HepG2 (cell line): ENCODE measurements around the gene PAMR1. TPM values are rescaled to one million over a fixed set of nuclear protein-coding genes. Genes with fewer than 3 reads are reported as not detected.

Experiments
- ATAC-seq: fragments of 200-7000 bp; cut with Tn5 transposase; 3 replicates; pipeline ENCODE4 v1.9.1; 2020; ENCODE audit warnings: mild to moderate bottlenecking, moderate library complexity
- BruUV-seq: library from RNA; stranded (reverse); fragments of 400-500 nt; replicated peaks from 2 replicates; lab custom pipeline; 2021; lab: Mats Ljungman, UMichigan
- CTCF ChIA-PET: fragments of 300-600 bp; formaldehyde crosslinking; extraction: SDS; loops from one replicate; lab custom pipeline; 2021; ENCODE audit warnings: low total read pairs, inconsistent platforms, low intra/inter-chr PET ratio; lab: Yijun Ruan, JAX
- POLR2A ChIA-PET: fragments of 350-600 bp; sonication (Branson Sonifier 250); formaldehyde crosslinking; loops from one replicate; lab custom pipeline; 2020; ENCODE audit warnings: antibody characterized with exemption, inconsistent platforms; lab: Yijun Ruan, JAX
- DNase-seq: peaks from one replicate; pipeline ENCODE4 v3.0.0-alpha.2; 2015; ENCODE audit warnings: low spot score
- FAIRE-seq: peaks from 3 replicates; lab custom pipeline; 2011; peaks lifted over from hg19 to GRCh38; lab: Jason Lieb, UNC
- H2AFZ ChIP-seq: one replicate; pipeline ENCODE4 v1.6.1; 2011; ENCODE audit warnings: low read length, inconsistent platforms
- H3K27ac ChIP-seq: fragments of 300-600 bp; 3 replicates; pipeline ENCODE4 v1.8.0; 2011; ENCODE audit warnings: mixed run types, mild to moderate bottlenecking, mixed read lengths, low read length, inconsistent platforms; ENCODE audit not compliant: insufficient read depth; ENCODE audit errors: extremely low read length
- H3K27me3 ChIP-seq, 2 experiments: fragments of 200-600 bp in 1 of 2; 2 replicates in 1 of 2; 3 replicates in 1 of 2; pipeline versions ENCODE4 v1.6.0 to v1.8.0; 2011; ENCODE audit warnings: low read length in 2 of 2, mild to moderate bottlenecking in 2 of 2, moderate library complexity in 2 of 2, inconsistent platforms in 1 of 2; ENCODE audit not compliant: insufficient read depth in 2 of 2, control insufficient read depth in 1 of 2
- H3K36me3 ChIP-seq, 2 experiments: fragments of 200-600 bp in 1 of 2; replicated peaks in 1 of 2; 2 replicates in 1 of 2; 3 replicates in 1 of 2; pipeline versions ENCODE4 v1.5.1 to v1.8.0; 2011; ENCODE audit warnings: low read length in 2 of 2, inconsistent platforms in 1 of 2; ENCODE audit not compliant: insufficient read depth in 2 of 2, control insufficient read depth in 1 of 2
- H3K4me1 ChIP-seq: 2 replicates; pipeline ENCODE4 v1.5.1; 2012; ENCODE audit warnings: low read length, inconsistent platforms; ENCODE audit not compliant: insufficient read depth
- H3K4me2 ChIP-seq: 2 replicates; pipeline ENCODE4 v1.6.0; 2011; ENCODE audit warnings: low read depth, low read length, inconsistent platforms
- H3K4me3 ChIP-seq, 3 experiments: fragments of 200-600 bp in 1 of 3; sonication (generic), shearing (Covaris generic) in 1 of 3; replicated peaks in 1 of 3; 2 replicates each; pipeline ENCODE4 v1.5.1; 2011 to 2016; ENCODE audit warnings: low read length in 3 of 3, inconsistent platforms in 2 of 3, low read depth in 2 of 3, mild to moderate bottlenecking in 2 of 3, control low read depth in 1 of 3, mixed read lengths in 1 of 3; ENCODE audit not compliant: insufficient read depth in 1 of 3
- H3K79me2 ChIP-seq: one replicate; pipeline ENCODE4 v1.6.1; 2011; ENCODE audit warnings: low read length, inconsistent platforms; ENCODE audit not compliant: insufficient read depth
- H3K9ac ChIP-seq: 2 replicates; pipeline ENCODE4 v1.6.0; 2011; ENCODE audit warnings: mild to moderate bottlenecking, low read depth, low read length, inconsistent platforms; ENCODE audit not compliant: insufficient read depth
- H3K9me3 ChIP-seq: 2 replicates; pipeline ENCODE4 v1.5.1; 2012; ENCODE audit warnings: mild to moderate bottlenecking, low read length
- H4K20me1 ChIP-seq: 2 replicates; pipeline ENCODE4 v1.6.0; 2011; ENCODE audit warnings: inconsistent platforms, mild to moderate bottlenecking, low read length, moderate library complexity; ENCODE audit not compliant: insufficient read depth
- HNRNPUL1 ChIP-seq: fragments of 200-400 bp; formaldehyde crosslinking; IDR thresholded peaks from 2 replicates; pipeline ENCODE4 v1.6.1; 2017; ENCODE audit warnings: low read depth, mild to moderate bottlenecking, low read length, moderate library complexity
- MYPOP ChIP-seq: sonication (generic); formaldehyde crosslinking; IDR thresholded peaks from 2 replicates; pipeline ENCODE4 v1.8.1; 2023; ENCODE audit warnings: mild to moderate bottlenecking, moderate library complexity, missing genetic modification reagents
- PTBP1 ChIP-seq: fragments of 200-400 bp; formaldehyde crosslinking; IDR thresholded peaks from 2 replicates; pipeline ENCODE4 v1.6.1; 2018; ENCODE audit warnings: low read length, low read depth; ENCODE audit not compliant: poor library complexity, severe bottlenecking
- ZNF577 ChIP-seq: sonication (generic); formaldehyde crosslinking; IDR thresholded peaks from 2 replicates; pipeline ENCODE4 v1.4.0; 2020; ENCODE audit warnings: mild to moderate bottlenecking, low read depth, missing genetic modification reagents, borderline replicate concordance
- ZNF800 ChIP-seq: sonication (generic); formaldehyde crosslinking; IDR thresholded peaks from 2 replicates; pipeline ENCODE4 v1.4.0; 2020; ENCODE audit warnings: missing genetic modification reagents
- ZSCAN25 ChIP-seq: sonication (generic); formaldehyde crosslinking; IDR thresholded peaks from 2 replicates; pipeline ENCODE4 v1.8.0; 2022; ENCODE audit warnings: mild to moderate bottlenecking, missing genetic modification reagents
- WGBS: methylation state at CpG from one replicate; pipeline ENCODE4 v1.1.6; 2017; ENCODE audit warnings: low lambda C conversion rate; 5-methylcytosine and 5-hydroxymethylcytosine counted together
- in situ Hi-C: cut with HindIII; loops from 2 replicates; pipeline ENCODE4 v1.10.0; 2017; ENCODE audit warnings: low pct_unique_long_range_greater_than_20kb; ENCODE audit not compliant: extremely low pct_ligation_motif_present
- intact Hi-C: fragments of 100-400 bp; cut with micrococcal nuclease; formaldehyde crosslinking; loops from one replicate; pipeline ENCODE4 v1.10.0; 2022; ENCODE audit not compliant: unreplicated experiment
- polyA plus RNA-seq, 8 experiments: library from polyadenylated mRNA; depleted of rRNA in 3 of 8; stranded (reverse) in 7 of 8; unstranded in 1 of 8; fragments of >200 nt; fragmentation: Illumina TruSeq in 4 of 8; extraction: Trizol in 4 of 8; gene quantifications; 2 replicates each; pipeline versions ENCODE4 v1.2.1 to v1.2.3, GENCODE V29; 2011 to 2016; ENCODE audit warnings: low read depth in 4 of 8, missing spikeins in 1 of 8, mixed read lengths in 1 of 8; ENCODE audit not compliant: insufficient read depth in 1 of 8
- total RNA-seq, 5 experiments: library from RNA; depleted of rRNA; stranded (reverse); fragments of >200 nt; fragmentation: Illumina TruSeq; extraction: Trizol; gene quantifications; 2 replicates each; pipeline ENCODE4 v1.2.3, GENCODE V29; 2016; ENCODE audit warnings: low read depth in 1 of 5

Gene PAMR1
- total and polyA plus RNA-seq, 2 of the 13 experiments (the other 11 are each of a cell fraction or from before 2014, with no cell fraction given), result not detected

GRCh38 chr11:35419184-35419829, 106.1 kb downstream of the PAMR1 start, which contains the start of gene SLC1A2:
SLC1A2 (minus strand) TSS chr11:35419558; CDS start chr11:35418966, 592 bp downstream.
- in situ Hi-C loops, result no loop called here
- CTCF ChIA-PET, result no interaction called here

More at GRCh38 chr11:35419184-35419829, 106.1 kb downstream of the PAMR1 start, which contains the start of gene SLC1A2:
- Histone ChIP-seq H3K4me2 (peak within 1 kb of the TSS; percentile 48), H3K4me1 (no peaks in the 10 kb centered on the region), H3K36me3 (no peaks in the 10 kb centered on the region), H4K20me1 (no peaks in the 10 kb centered on the region), H3K9ac (no peak within 1 kb of the TSS), H2AFZ (no peak within 1 kb of the TSS), H3K79me2 (no peaks in the 10 kb centered on the region), H3K27ac (no peak within 1 kb of the TSS), H3K27me3 (peaks cover 8 to 67% of the 10 kb centered on the region in 2 experiments; a peak in 4 of 5 replicates)
- no peak for DNase-seq
- BruUV-seq, result no TSS peak
- POLR2A ChIA-PET, result no interaction called here
- ATAC-seq, result peak; percentile 77
- TF ChIP-seq ZNF577, result no peak
- peak; percentile 96 for TF ChIP-seq ZNF800
- TF ChIP-seq HNRNPUL1, result no peak
- TF ChIP-seq MYPOP (CRISPR knock-in tag), result peak; percentile 60; the same call in 1 of the 2 replicates
- no peak for TF ChIP-seq PTBP1
- TF ChIP-seq ZSCAN25 (CRISPR knock-in tag), result no peak
- TF ChIP-seq, all 625 proteins: peak for 2
- FAIRE-seq, result no peak
- 18% methylated on average over 16 of the region's 71 CpGs for WGBS
- intact Hi-C loops, result no loop called here
- no peaks in the 10 kb centered on the region for H3K9me3 ChIP-seq
- H3K4me3 ChIP-seq, result peak within 1 kb of the TSS in 1 of 3 experiments; percentile 15; a peak in 2 of 6 replicates
